ENCODE data around the gene STARD13.
"Not testable (repeated sequence)": the region's sequence is repeated elsewhere in the genome, so short reads cannot be mapped to it uniquely, and the experiment has no call there.

STARD13 gene

GRCh38 chr13:33172911-33173310, 112.6 kb downstream of the STARD13 start:
- DNase-seq = no peak

- DNase-seq = no peak
Observed at GRCh38 chr13:33172400-33172799, 113.2 kb downstream of the STARD13 start.

GRCh38 chr13:33169273-33169980, 116.1 kb downstream of the STARD13 start:
- no peak for DNase-seq

GRCh38 chr13:33168321-33168960, 117.1 kb downstream of the STARD13 start:
- no peak for DNase-seq

- no peak for DNase-seq
Observed at GRCh38 chr13:33167491-33167890, 118.1 kb downstream of the STARD13 start.

GRCh38 chr13:33165787-33166186, 119.8 kb downstream of the STARD13 start:
- no peak for DNase-seq

GRCh38 chr13:33164331-33164730, 121.2 kb downstream of the STARD13 start:
- DNase-seq = no peak

GRCh38 chr13:33162725-33163124, 122.8 kb downstream of the STARD13 start:
- DNase-seq = not testable (repeated sequence)

- DNase-seq = no peak
Observed at GRCh38 chr13:33158816-33159215, 126.7 kb downstream of the STARD13 start.

GRCh38 chr13:33158271-33158670, 127.3 kb downstream of the STARD13 start:
- DNase-seq = no peak

GRCh38 chr13:33154911-33155310, 130.6 kb downstream of the STARD13 start:
- DNase-seq = no peak

GRCh38 chr13:33153421-33154404, 131.8 kb downstream of the STARD13 start:
- no peak for DNase-seq

- DNase-seq = no peak
Observed at GRCh38 chr13:33152389-33152788, 133.2 kb downstream of the STARD13 start.

- DNase-seq = no peak
Observed at GRCh38 chr13:33150662-33151061, 134.9 kb downstream of the STARD13 start.

- no peak for DNase-seq
Observed at GRCh38 chr13:33150126-33150525, 135.4 kb downstream of the STARD13 start.

GRCh38 chr13:33147832-33148231, 137.7 kb downstream of the STARD13 start:
- DNase-seq = no peak

- no peak for DNase-seq
Observed at GRCh38 chr13:33146843-33147611, 138.5 kb downstream of the STARD13 start.

GRCh38 chr13:33145667-33146066, 139.9 kb downstream of the STARD13 start:
- DNase-seq = no peak

- no peak for DNase-seq
Observed at GRCh38 chr13:33144358-33144784, 141.2 kb downstream of the STARD13 start.

- DNase-seq = no peak
Observed at GRCh38 chr13:33139780-33140535, 145.6 kb downstream of the STARD13 start.

GRCh38 chr13:33139184-33139583, 146.4 kb downstream of the STARD13 start:
- DNase-seq = no peak

GRCh38 chr13:33138441-33138840, 147.1 kb downstream of the STARD13 start:
- DNase-seq = no peak
